Transverse colon (tissue), 1 donor: ENCODE results near the gene ST6GALNAC5.

Experiments
- EP300 ChIP-seq: sonication (generic); formaldehyde crosslinking; IDR thresholded peaks from one replicate; pipeline ENCODE4 v1.6.1; 2017; ENCODE audit warnings: antibody characterized with exemption, low read depth
- POLR2A ChIP-seq: fragments of 450-650 bp; IDR thresholded peaks from one replicate; pipeline ENCODE4 v1.6.1; 2016; ENCODE audit warnings: antibody characterized with exemption, mild to moderate bottlenecking, moderate library complexity

GRCh38 chr1:76833151-76833550, 34.1 kb upstream of the ST6GALNAC5 start:
- no peak for TF ChIP-seq EP300
- no peak for TF ChIP-seq POLR2A
